Measurements from ENCODE around the gene GM2A. TPM values are rescaled to one million over a fixed set of nuclear protein-coding genes. Genes with fewer than 3 reads are reported as not detected.

GM2A gene
- total RNA-seq, result 10 to 100 TPM; 21.5 to 36.4 TPM

- peak; percentile 99 for DNase-seq (ENCODE audit: low spot score)
- peaks cover 0 to 30% of the 10 kb centered on the region in 2 donors for H3K4me1 ChIP-seq
- H3K27ac ChIP-seq, result peak within 1 kb of the TSS; percentile 76 to 82
- no peaks in the 10 kb centered on the region for H3K36me3 ChIP-seq
- peak within 1 kb of the TSS; percentile 57 to 65 for H3K4me3 ChIP-seq
- no peak for TF ChIP-seq CTCF (IDR thresholded peaks at IDR 0.05)
- no peaks in the 10 kb centered on the region for H3K27me3 ChIP-seq
- no peaks in the 10 kb centered on the region for H3K9me3 ChIP-seq
These were observed at the start of gene GM2A for GRCh38 chr5:151252762-151253604. Gene GM2A (plus strand): TSS chr5:151253185. CDS start chr5:151253217, 32 bp downstream.

- H3K36me3 ChIP-seq, result peaks cover 28% of the 10 kb centered on the region
- peaks cover 0 to 16% of the 10 kb centered on the region in 2 donors for H3K4me1 ChIP-seq
- no peaks in the 10 kb centered on the region for H3K9me3 ChIP-seq
- DNase-seq (ENCODE audit: low spot score), result no peak
- H3K4me3 ChIP-seq, result no peak overlapping the region
- no peaks in the 10 kb centered on the region for H3K27me3 ChIP-seq
- H3K27ac ChIP-seq, result no peak overlapping the region
- no peak for TF ChIP-seq CTCF (IDR thresholded peaks at IDR 0.05)
These were observed 48.9 kb upstream of the GM2A start for GRCh38 chr5:151204051-151204450.

GRCh38 chr5:151205411-151205810 lies 47.6 kb upstream of the GM2A start:
- Histone ChIP-seq H3K27ac (no peak overlapping the region), H3K36me3 (peaks cover 15% of the 10 kb centered on the region), H3K4me1 (peaks cover 0 to 21% of the 10 kb centered on the region in 2 donors), H3K4me3 (no peak overlapping the region), H3K9me3 (no peaks in the 10 kb centered on the region), H3K27me3 (no peaks in the 10 kb centered on the region)
- peak; percentile 44 for DNase-seq (ENCODE audit: low spot score)
- TF ChIP-seq CTCF (IDR thresholded peaks at IDR 0.05), result no peak

- Histone ChIP-seq H3K4me1 (peaks cover 0 to 51% of the 10 kb centered on the region in 2 donors), H3K4me3 (no peak overlapping the region), H3K27ac (peak overlapping the region; percentile 61 to 72), H3K9me3 (no peaks in the 10 kb centered on the region), H3K36me3 (no peaks in the 10 kb centered on the region), H3K27me3 (no peaks in the 10 kb centered on the region)
- no peak for TF ChIP-seq CTCF (IDR thresholded peaks at IDR 0.05)
- peak; percentile 67 for DNase-seq (ENCODE audit: low spot score)
These were observed 44.5 kb upstream of the GM2A start for GRCh38 chr5:151208481-151208914.

GRCh38 chr5:151212406-151212798 lies 40.6 kb upstream of the GM2A start:
- Histone ChIP-seq H3K9me3 (no peaks in the 10 kb centered on the region), H3K4me1 (peaks cover 0 to 86% of the 10 kb centered on the region in 2 donors), H3K27me3 (no peaks in the 10 kb centered on the region), H3K4me3 (no peak overlapping the region), H3K27ac (peak overlapping the region; percentile 50 to 83), H3K36me3 (peaks cover 10% of the 10 kb centered on the region)
- peak; percentile 55 for DNase-seq (ENCODE audit: low spot score)
- TF ChIP-seq CTCF (IDR thresholded peaks at IDR 0.05), result no peak

Data from right atrium auricular region (tissue), 2 donors.